HG03460 (cell line): ENCODE data around the gene MCM5.
"Not testable (repeated sequence)": the region's sequence is repeated elsewhere in the genome, so short reads cannot be mapped to it uniquely, and the experiment has no call there.

Experiments
- ATAC-seq: cut with Tn5 transposase; IDR thresholded peaks from one replicate; pipeline ENCODE4 v1.9.1; 2021; ENCODE audit not compliant: unreplicated experiment

MCM5 gene

DNA sequence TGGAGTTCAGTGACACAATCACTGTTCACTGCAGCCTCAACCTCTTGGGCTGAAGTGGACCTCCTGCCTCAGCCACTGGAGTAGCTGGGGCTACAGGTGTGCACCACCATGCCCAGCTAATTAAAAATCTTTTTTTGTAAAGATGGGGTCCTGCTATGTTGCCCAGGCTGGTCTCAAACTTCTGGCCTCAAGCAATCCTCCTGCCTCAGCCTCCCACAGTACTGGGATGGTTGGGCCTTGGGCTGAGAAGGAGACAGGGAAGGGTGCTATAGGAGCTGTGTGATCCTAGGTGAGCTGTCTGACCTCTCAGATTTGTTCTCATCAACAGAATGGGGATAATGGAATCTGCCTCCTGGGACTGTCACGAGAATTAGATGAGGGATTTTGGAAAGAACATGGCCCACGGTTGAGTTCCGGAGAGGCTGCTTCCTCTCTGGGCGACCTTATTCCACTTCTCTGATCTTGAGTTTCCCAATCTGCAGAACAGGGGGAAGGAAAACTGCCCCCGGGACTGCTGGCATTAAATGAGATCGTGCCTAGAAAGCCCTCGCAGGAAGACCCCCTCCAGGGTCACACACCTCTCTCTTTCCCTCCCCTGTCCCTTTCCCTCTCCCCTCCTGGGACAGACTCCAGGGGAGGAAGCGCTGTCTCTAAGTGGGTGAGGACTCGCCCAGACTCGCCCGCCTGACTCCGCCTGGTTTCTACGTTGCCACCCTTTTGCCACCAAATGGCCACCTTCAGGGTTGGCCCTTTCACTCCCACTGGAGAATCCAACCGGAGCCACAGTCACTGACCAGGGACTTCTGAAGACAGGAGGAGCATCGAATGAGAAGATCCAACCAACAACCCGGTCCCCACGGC is 50.1 kb downstream of the MCM5 start:
- ATAC-seq, result no peak

DNA sequence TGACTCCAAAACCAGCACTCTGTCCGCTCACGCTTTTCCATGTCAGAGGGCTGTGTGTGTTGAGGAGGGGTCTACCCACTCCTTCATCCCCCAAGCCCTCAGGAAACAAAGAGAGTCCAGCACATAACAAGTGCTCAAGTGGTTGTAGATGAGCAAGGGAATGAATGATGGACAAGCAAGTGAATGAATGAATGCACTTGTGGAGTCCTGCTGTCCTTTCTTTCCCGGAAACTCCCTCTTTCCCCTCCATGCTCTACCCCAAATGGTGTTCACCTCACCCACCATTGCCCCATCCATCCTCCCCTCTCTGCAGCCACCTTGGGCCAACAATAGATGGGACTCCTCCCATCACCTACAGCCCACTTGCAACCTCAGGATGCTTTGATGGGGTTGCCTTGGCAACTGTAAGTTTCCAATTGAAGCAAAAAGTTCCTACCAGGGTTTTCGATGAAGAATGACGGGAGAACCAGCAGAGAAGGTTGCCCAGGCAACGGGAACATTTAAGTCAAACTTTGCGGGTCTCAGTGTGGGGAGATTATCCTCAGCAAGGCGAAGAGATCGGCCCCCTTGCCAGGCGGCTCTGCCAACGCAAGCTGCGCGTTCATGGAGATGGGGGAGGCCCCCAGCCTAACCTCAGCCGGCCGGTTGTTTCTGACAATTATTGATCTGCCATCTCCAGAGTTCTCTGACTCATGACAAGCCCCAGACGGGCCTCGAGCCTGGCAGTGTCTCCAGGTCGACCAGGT is 51.1 kb downstream of the MCM5 start:
- no peak for ATAC-seq

DNA sequence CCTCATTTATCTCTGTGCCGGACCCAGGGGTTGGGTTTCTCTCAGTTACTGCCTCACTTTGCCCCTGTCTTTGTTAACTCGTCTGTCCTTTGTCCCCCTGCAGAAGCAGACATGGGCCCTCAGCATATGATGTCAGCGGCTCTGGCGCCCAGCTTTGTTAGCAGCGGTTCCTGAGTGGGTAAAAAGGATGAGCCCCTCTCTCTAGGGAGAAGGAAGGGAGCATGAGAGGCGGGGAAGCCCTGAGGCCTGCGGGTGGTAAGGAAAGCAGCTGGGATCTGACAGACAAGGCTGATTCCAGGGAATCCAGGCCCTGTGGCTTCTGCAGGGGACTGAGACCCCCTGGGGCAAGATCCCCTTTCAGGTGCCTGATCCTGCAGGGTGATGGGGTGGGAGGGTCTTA is 51.7 kb downstream of the MCM5 start:
- no peak for ATAC-seq

DNA sequence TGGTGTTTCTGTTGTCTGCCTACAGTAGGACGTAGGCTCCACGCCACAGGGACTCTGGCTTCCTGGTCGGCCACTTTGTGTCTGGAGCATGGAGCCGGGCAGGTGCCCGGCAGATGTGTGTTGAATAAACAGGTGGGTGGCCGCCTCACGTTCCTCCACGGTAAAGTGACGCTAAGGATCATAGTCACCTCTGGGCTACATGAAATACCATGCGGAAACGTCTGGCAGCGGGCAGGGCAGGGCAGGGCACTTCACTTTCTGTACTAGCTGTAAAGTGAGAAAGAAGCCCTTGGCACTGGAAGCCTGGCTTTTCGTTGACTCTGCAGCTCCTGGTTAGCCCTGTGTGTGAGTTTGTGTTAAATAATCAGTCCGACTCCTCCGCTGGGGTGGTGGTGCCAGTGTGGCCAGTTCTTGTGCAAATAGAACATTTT is 52.4 kb downstream of the MCM5 start:
- no peak for ATAC-seq

DNA sequence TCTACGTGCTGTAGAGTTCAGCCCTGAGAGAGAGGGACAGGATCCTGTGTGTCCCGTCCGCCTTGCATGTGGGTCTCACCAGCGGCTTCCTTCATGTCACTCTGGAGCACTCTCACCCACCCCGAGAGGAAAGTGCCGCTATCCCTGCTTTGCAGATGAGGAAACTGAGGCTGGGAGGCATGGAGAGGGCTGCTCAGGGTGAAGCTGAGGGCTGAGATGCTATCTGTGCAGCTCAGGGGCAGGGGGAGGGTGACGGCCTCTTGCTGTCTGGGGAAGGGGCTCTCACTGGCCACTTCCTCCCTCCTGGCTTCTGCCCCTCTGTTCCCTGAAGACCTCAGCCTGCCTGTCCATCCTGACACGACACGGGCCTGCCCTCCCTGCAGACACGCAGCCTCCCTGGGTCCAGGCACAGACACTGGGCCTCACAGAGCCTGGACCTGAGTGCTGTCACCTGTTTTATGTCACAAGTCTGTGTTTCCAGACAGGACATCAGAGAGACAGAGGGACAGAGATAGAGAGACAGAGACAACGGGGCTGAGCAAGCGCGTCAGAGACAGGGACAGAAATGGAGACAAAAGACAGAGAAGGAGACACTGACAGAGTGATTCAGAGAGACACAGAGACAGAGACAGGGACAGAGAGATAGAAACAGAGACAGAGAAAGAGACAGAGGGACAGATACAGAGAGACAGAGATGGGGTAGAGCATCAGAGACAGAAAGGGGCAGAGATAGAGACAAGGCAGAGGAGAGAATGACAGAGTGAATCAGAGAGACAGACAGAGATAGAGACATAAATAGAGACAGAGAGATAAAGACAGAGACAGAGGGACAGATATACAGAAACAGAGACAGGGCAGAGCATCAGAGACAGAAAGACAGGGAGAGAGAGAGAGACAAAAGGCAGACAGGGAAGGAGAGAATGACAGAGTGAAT is 53.1 kb downstream of the MCM5 start:
- ATAC-seq, result no peak

DNA sequence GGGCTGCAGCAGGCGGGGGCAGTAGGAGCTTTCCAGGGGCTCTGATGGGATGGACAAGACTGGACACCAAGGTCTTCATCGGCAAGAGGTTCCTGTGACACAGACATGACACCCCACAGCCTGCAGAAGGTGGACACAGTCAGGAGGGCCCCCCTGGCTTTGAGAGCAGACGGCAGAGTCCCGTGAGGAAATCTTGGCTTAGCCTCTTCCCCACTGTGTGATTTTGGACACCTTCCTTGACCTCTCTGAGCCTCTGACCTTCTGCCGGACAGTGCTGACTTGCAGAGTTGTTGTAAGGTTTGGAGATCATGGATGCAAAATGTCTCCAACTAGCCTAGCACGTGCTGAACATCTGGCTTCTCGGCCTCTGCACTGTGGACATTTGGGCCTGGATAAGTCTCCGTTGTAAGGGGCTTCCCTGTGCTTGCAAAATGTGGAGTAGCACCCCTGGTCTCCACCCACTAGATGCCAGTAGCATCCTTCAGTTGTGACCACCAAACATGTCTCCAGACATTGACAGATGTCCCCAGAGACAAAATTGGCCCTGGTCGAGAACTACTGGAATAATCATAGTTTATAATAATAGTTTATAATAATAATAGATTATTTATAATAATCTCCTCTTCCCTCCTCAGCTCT is 54.6 kb downstream of the MCM5 start:
- no peak for ATAC-seq

DNA sequence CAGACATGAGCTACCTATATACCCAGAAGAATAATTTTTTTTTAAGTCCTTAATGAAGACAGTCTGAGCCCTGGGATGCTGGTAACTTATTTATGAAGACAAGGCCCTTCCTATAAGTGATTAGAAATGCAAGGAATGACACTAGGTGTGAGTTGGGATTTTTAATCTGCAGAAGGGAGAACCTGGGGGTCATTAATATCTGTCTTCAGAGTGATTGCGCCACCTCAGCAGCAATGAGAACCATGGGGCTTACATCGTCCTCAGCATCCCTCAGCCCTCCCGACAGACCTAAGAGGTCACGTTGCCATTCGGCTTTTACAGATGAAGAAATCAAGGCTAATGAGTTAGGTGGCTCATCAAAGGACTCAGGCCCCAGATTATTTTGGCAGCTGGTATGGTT is 55.6 kb downstream of the MCM5 start:
- ATAC-seq, result no peak

DNA sequence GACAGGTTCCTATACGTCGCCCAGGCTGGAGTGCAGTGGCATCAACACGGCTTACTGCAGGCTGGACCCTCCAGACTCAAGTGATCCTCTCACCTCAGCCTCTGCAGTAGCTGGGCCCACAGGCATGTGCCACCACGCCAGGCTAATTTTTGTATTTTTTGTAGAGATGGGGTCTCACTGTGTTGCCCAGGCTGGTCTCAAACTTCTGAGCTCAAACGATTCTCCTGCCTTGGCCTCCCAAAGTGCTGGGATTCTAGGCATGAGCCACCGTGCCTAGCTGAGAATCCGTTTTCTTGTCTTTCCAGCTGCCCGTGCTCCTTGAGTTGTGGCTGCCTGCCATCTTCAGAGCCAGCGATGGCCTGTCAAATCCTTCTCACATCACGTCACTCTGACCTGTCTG is 56.8 kb downstream of the MCM5 start:
- no peak for ATAC-seq

DNA sequence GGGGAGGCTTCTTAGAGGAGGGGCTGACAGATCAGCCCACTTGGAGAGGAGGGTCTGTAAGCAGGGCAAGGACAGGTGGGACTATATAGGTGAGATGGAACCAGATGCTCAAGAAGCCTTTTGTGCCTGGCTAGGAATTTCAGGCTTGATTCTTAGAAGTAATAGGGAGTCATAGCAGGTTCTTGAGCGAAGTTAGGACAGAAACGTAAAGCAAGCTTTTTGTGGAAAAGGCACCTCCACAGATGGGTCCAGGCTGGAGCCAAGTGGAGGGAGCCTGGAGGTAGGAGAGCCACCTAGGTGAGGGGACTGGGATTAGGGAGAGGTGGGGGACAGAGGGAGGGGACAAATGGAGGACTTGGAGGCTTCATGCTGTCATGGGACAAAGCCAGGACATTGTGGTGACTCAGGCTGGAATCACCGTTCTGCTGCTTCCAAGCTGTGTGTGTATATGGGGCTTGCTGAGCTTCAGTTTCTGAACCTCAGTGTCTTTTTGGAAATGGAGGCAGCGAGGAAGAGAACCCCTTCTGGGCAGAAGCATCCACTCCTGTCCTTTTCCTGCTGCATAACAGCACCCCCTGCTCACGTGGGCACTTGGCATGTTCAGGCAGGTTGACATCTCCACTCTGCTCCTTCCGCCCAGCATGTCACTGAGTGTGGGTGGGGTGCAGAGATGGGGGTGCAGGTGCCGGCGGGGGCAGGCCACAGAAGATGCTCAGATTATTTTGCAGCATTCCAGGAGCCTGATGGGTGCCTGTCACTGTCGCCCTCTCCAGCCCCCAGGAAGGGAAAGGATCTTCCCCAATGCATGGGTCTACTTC is 58.0 kb downstream of the MCM5 start:
- ATAC-seq, result no peak

DNA sequence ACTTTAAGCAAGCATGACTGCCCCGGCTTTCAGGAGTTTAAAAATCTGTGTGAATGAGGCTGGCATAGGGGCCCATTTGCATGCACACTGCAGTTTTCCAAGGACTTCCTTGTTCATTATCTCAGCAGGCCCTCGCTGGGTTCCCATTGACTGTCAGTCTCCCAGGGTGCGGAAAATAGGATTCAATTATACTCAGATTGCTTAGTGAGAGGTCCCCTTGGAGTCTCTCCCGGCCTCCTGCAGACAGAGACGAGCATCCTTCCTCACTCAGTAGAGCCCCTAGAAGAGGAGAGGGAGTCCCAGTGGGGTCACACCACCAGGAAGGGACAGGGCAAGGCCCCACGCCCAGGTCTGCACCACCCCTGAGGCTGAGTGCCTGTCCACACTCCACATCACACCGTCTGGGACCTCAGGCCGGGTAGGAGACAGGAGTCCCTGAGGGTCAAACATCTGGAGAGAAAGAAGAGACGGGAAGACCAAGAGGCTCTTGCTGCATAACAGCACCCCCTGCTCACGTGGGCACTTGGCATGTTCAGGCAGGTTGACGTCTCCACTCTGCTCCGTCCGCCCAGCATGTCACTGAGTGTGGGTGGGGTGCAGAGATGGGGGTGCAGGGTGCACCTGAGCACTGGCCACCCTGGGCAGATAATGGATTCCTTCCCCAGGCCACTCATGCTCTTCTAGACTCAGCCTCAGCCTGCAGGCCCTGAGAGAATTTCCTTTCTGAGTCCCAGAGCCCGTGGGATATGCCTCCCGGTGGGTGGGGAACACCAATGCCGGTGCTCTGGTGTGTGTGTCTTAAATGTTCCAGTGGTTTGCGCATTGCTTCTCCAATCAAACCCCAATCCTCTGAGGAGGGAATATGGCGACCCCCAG is 58.8 kb downstream of the MCM5 start:
- ATAC-seq, result no peak

DNA sequence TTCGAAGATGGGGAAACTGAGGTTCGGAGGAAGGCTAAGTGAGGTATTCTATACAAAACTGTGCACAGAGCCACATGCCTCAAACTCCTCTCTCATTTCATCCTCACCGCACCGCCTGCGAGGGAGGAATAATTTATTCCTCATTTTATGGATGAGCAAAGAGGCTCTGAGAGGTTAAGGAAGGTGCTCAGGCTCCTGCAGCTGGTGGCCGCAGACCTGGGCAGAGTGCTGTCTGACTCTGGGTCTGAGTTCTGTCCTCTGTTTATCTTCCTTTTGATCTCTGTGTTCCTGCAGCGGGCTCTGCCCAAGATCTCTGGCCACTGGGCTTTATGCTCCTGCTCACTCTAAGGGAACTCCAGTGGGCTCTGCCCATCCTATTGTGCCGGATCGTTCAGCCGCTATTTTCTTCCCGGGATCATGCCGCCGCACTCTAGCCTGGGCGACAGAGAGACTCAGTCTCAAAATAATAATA is 59.5 kb downstream of the MCM5 start:
- ATAC-seq, result no peak

DNA sequence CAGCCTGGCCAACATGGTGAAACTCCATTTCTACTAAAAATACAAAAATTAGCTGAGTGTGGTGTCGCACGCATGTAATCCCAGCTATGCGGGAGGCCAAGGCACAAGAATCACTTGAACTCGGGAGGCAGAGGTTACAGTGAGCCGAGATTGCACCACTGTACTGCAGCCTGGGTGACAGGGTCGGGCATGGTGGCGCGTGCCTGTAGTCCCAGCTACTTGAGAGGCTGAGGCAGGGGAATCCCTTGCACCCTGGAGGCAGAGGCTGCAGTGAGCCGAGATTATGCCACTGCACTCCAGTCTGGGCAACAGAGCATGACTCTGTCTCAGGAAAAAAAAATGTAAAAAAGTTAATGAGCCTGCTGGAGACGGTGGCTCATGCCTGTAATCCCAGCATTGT is 60.0 kb downstream of the MCM5 start:
- ATAC-seq, result not testable (repeated sequence)

DNA sequence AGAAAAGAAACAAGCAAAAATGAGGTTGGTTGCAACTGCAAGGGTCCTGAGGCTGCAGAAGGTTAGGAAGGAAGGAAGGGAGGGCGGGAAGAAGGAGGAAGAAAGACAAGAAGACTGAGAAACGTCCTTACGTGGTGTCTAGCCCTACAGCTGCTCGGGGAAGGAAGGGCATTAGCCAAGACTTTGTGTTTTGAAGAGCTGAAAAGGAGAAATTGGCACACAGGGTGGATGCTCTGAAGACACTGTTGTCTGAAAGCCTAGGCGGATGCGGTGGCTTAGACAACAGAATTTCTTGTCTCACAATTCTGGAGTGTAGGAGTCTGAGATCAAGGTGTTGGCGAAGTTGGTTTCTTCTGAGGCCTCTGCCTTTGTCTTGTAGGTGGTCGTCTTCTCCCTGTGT is 60.7 kb downstream of the MCM5 start:
- ATAC-seq, result no peak

DNA sequence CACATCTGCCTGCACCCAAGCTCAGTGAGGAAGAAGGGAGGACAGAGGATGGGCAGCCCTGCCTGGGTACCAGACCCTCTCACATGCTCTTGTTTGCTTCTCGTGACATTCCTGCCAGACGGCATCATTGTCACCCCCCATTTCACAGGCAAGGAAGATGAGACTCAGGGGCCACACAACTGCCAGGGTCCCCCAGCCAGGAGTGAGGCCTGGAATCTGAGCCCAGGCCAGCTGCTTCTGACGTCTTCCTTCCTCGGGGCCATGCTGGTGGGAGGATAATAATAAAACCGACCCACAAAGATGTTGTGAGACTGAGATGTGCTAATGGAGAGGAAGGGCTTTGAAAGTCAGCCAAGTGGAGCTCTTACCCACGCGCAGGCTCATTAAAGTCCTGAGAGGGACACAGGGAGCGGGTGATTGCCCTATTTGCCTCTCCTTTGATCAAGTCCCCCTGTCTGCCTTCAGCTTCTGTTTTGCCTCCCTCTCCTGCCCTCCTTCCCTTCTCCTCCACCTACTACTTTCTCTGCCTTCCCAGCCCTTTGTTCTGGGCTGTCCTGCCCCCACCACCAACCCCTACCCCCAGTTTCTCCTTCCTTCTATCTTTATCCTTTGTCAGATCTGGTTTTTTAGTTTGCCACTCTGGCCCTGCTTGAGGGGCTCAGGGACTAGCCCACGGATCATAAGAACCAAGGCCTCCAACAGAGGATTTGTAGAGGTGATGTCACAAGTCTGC is 62.7 kb downstream of the MCM5 start:
- ATAC-seq, result no peak

DNA sequence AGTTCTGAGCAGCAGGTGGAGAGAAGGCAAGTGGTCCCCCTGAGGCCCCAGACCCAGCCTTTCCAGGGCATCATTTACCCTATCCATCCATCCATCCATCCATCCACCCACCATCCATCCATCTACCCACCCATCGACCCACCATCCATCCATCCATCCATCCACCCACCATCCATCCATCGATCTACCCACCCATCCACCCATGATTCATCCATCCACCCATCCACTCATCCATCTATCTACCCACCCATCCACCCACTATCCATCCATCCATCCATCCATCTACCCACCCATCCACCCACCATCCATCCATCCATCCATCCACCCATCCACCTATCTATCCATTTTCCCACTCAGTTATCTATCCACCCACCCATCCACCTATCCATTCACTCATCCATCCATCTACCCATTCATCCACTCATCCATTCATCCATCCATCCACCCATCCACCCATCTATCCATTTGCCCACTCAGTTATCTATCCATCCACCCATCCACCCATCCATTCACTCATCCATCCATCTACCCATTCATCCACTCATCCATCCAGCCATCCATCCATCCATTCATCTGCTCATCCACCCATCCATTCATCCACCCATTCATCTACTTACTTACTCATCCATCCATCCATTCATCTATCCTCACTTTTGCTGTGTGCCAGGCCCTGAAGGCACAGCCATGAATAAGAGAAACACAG is 63.4 kb downstream of the MCM5 start:
- ATAC-seq, result no peak

DNA sequence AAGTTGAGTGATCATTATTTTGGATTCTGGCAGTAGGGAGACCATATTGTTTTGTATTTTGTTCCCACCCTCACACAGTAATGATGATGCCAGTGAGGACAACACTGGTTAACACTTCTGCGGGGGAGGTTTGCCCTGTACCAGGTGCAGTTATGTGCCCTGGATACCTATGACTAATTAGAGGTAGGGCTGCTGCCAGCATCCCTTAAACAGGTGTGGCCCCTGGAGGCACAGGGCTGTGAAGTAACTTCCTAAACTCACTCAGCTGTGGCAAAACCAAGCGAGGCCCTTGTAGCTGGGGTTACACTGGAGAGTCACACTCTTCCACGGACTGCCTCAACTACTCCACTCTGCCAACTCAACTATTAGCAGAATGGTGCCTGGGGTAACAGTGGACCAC is 64.5 kb downstream of the MCM5 start:
- no peak for ATAC-seq

DNA sequence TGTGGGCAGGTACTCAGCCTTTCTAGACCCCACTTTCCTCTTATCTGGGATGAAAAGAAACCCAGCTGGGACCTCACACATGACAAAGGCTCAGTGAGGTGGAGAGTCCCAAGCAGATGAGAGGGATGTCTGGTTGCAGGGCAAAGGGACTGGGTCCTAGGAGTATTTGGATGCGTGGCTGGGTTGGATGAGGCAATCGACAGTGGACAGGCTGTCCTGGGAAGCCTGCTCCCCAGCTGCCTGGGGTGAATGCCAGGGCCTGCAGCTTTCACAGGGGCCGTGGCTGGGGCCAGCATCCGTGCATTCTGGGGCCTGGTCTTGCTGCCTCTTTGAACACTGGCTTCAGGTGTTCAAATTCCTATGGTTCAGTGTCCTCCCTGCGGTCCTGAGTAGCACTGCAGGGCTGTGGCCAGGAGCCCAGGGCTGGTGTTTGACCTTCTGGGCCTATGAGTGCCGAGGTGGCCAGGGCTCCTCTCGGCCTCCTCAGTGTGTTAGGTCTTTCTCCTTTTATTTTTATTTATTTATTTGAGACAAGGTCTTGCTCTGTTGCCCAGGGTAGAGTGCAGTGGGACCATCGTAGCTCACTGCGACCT is 65.3 kb downstream of the MCM5 start:
- ATAC-seq, result no peak
